HepG2 (cell line): ENCODE results near the gene STH. TPM values are rescaled to one million over a fixed set of nuclear protein-coding genes. Genes with fewer than 3 reads are reported as not detected.

ENCODE experiments used
- ATAC-seq: fragments of 200-7000 bp; cut with Tn5 transposase; 3 replicates; pipeline ENCODE4 v1.9.1; 2020; ENCODE audit warnings: mild to moderate bottlenecking, moderate library complexity
- BruUV-seq: library from RNA; stranded (reverse); fragments of 400-500 nt; replicated peaks from 2 replicates; lab custom pipeline; 2021; lab: Mats Ljungman, UMichigan
- CTCF ChIA-PET: fragments of 300-600 bp; formaldehyde crosslinking; extraction: SDS; loops from one replicate; lab custom pipeline; 2021; ENCODE audit warnings: low total read pairs, inconsistent platforms, low intra/inter-chr PET ratio; lab: Yijun Ruan, JAX
- POLR2A ChIA-PET: fragments of 350-600 bp; sonication (Branson Sonifier 250); formaldehyde crosslinking; loops from one replicate; lab custom pipeline; 2020; ENCODE audit warnings: antibody characterized with exemption, inconsistent platforms; lab: Yijun Ruan, JAX
- DNase-seq: peaks from one replicate; pipeline ENCODE4 v3.0.0-alpha.2; 2015; ENCODE audit warnings: low spot score
- FAIRE-seq: peaks from 3 replicates; lab custom pipeline; 2011; peaks lifted over from hg19 to GRCh38; lab: Jason Lieb, UNC
- H2AFZ ChIP-seq: one replicate; pipeline ENCODE4 v1.6.1; 2011; ENCODE audit warnings: low read length, inconsistent platforms
- H3K27ac ChIP-seq: fragments of 300-600 bp; 3 replicates; pipeline ENCODE4 v1.8.0; 2011; ENCODE audit warnings: mixed run types, mild to moderate bottlenecking, mixed read lengths, low read length, inconsistent platforms; ENCODE audit not compliant: insufficient read depth; ENCODE audit errors: extremely low read length
- H3K27me3 ChIP-seq, 2 experiments: fragments of 200-600 bp in 1 of 2; 2 replicates in 1 of 2; 3 replicates in 1 of 2; pipeline versions ENCODE4 v1.6.0 to v1.8.0; 2011; ENCODE audit warnings: low read length in 2 of 2, mild to moderate bottlenecking in 2 of 2, moderate library complexity in 2 of 2, inconsistent platforms in 1 of 2; ENCODE audit not compliant: insufficient read depth in 2 of 2, control insufficient read depth in 1 of 2
- H3K36me3 ChIP-seq, 2 experiments: fragments of 200-600 bp in 1 of 2; replicated peaks in 1 of 2; 2 replicates in 1 of 2; 3 replicates in 1 of 2; pipeline versions ENCODE4 v1.5.1 to v1.8.0; 2011; ENCODE audit warnings: low read length in 2 of 2, inconsistent platforms in 1 of 2; ENCODE audit not compliant: insufficient read depth in 2 of 2, control insufficient read depth in 1 of 2
- H3K4me1 ChIP-seq: 2 replicates; pipeline ENCODE4 v1.5.1; 2012; ENCODE audit warnings: low read length, inconsistent platforms; ENCODE audit not compliant: insufficient read depth
- H3K4me2 ChIP-seq: 2 replicates; pipeline ENCODE4 v1.6.0; 2011; ENCODE audit warnings: low read depth, low read length, inconsistent platforms
- H3K4me3 ChIP-seq, 3 experiments: fragments of 200-600 bp in 1 of 3; sonication (generic), shearing (Covaris generic) in 1 of 3; replicated peaks in 1 of 3; 2 replicates each; pipeline ENCODE4 v1.5.1; 2011 to 2016; ENCODE audit warnings: low read length in 3 of 3, inconsistent platforms in 2 of 3, low read depth in 2 of 3, mild to moderate bottlenecking in 2 of 3, control low read depth in 1 of 3, mixed read lengths in 1 of 3; ENCODE audit not compliant: insufficient read depth in 1 of 3
- H3K79me2 ChIP-seq: one replicate; pipeline ENCODE4 v1.6.1; 2011; ENCODE audit warnings: low read length, inconsistent platforms; ENCODE audit not compliant: insufficient read depth
- H3K9ac ChIP-seq: 2 replicates; pipeline ENCODE4 v1.6.0; 2011; ENCODE audit warnings: mild to moderate bottlenecking, low read depth, low read length, inconsistent platforms; ENCODE audit not compliant: insufficient read depth
- H3K9me3 ChIP-seq: 2 replicates; pipeline ENCODE4 v1.5.1; 2012; ENCODE audit warnings: mild to moderate bottlenecking, low read length
- H4K20me1 ChIP-seq: 2 replicates; pipeline ENCODE4 v1.6.0; 2011; ENCODE audit warnings: inconsistent platforms, mild to moderate bottlenecking, low read length, moderate library complexity; ENCODE audit not compliant: insufficient read depth
- WGBS: methylation state at CpG from one replicate; pipeline ENCODE4 v1.1.6; 2017; ENCODE audit warnings: low lambda C conversion rate; 5-methylcytosine and 5-hydroxymethylcytosine counted together
- in situ Hi-C: cut with HindIII; loops from 2 replicates; pipeline ENCODE4 v1.10.0; 2017; ENCODE audit warnings: low pct_unique_long_range_greater_than_20kb; ENCODE audit not compliant: extremely low pct_ligation_motif_present
- intact Hi-C: fragments of 100-400 bp; cut with micrococcal nuclease; formaldehyde crosslinking; loops from one replicate; pipeline ENCODE4 v1.10.0; 2022; ENCODE audit not compliant: unreplicated experiment
- polyA plus RNA-seq, 8 experiments: library from polyadenylated mRNA; depleted of rRNA in 3 of 8; stranded (reverse) in 7 of 8; unstranded in 1 of 8; fragments of >200 nt; fragmentation: Illumina TruSeq in 4 of 8; extraction: Trizol in 4 of 8; gene quantifications; 2 replicates each; pipeline versions ENCODE4 v1.2.1 to v1.2.3, GENCODE V29; 2011 to 2016; ENCODE audit warnings: low read depth in 4 of 8, missing spikeins in 1 of 8, mixed read lengths in 1 of 8; ENCODE audit not compliant: insufficient read depth in 1 of 8
- total RNA-seq, 5 experiments: library from RNA; depleted of rRNA; stranded (reverse); fragments of >200 nt; fragmentation: Illumina TruSeq; extraction: Trizol; gene quantifications; 2 replicates each; pipeline ENCODE4 v1.2.3, GENCODE V29; 2016; ENCODE audit warnings: low read depth in 1 of 5
- TF ChIP-seq, protein P1 (sequence below): sonication (generic); formaldehyde crosslinking; IDR thresholded peaks from 2 replicates; pipeline ENCODE4 v1.8.0; 2022; ENCODE audit warnings: mild to moderate bottlenecking, missing genetic modification reagents
- TF ChIP-seq, protein P2 (sequence below): sonication (generic); formaldehyde crosslinking; IDR thresholded peaks from 2 replicates; pipeline ENCODE4 v1.4.0; 2020; ENCODE audit warnings: mild to moderate bottlenecking, missing genetic modification reagents
- TF ChIP-seq, protein P3 (sequence below): sonication (generic); formaldehyde crosslinking; IDR thresholded peaks from 2 replicates; pipeline ENCODE4 v1.5.1; 2020; ENCODE audit warnings: mild to moderate bottlenecking, missing genetic modification reagents

The STH gene
- total and polyA plus RNA-seq, 2 of the 13 experiments (the other 11 are each of a cell fraction or from before 2014, with no cell fraction given) = not detected

DNA sequence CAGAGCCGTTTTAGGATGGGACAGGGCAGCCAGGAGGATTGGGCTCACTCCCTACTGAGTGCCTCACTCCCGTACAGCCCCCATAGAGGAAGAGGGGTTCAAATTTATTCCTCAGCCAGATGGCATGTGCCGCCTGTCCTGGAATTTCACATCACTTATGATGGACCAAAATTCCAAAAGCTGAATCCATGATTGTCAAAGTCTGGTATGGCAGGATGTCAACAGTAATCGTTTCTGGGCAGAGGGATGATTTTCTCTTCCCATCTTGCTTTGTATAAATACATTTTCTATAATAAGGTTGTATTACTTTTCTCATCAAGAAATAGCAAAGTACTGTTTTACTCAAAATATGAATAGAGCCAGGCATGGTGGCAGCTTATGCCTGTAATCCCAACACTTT lies 38.7 kb upstream of the STH start:
- Histone ChIP-seq H3K36me3 (no peaks in the 10 kb centered on the region), H3K4me3 (no peak overlapping the region), H4K20me1 (no peaks in the 10 kb centered on the region), H3K27ac (no peak overlapping the region), H3K9me3 (no peaks in the 10 kb centered on the region), H3K79me2 (no peaks in the 10 kb centered on the region), H3K27me3 (peaks cover 0 to 2% of the 10 kb centered on the region in 2 experiments; a peak in 1 of 5 replicates), H3K9ac (no peak overlapping the region), H3K4me1 (no peaks in the 10 kb centered on the region)
- FAIRE-seq (no peak), DNase-seq (no peak)
- no TSS peak for BruUV-seq
- WGBS = 55% methylated on average over 4 of the region's 4 CpGs
- ChIA-PET POLR2A (no interaction called here), CTCF (no interaction called here)
- in situ Hi-C loops = no loop called here
- TF ChIP-seq, protein P1, sequence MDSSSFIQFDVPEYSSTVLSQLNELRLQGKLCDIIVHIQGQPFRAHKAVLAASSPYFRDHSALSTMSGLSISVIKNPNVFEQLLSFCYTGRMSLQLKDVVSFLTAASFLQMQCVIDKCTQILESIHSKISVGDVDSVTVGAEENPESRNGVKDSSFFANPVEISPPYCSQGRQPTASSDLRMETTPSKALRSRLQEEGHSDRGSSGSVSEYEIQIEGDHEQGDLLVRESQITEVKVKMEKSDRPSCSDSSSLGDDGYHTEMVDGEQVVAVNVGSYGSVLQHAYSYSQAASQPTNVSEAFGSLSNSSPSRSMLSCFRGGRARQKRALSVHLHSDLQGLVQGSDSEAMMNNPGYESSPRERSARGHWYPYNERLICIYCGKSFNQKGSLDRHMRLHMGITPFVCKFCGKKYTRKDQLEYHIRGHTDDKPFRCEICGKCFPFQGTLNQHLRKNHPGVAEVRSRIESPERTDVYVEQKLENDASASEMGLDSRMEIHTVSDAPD (CRISPR knock-in tag) = no peak
- TF ChIP-seq, all 625 proteins: peak for 0
- intact Hi-C loops = no loop called here
- ATAC-seq = no peak
- Histone ChIP-seq H3K4me2 (no peak overlapping the region), H2AFZ (no peak overlapping the region)

DNA sequence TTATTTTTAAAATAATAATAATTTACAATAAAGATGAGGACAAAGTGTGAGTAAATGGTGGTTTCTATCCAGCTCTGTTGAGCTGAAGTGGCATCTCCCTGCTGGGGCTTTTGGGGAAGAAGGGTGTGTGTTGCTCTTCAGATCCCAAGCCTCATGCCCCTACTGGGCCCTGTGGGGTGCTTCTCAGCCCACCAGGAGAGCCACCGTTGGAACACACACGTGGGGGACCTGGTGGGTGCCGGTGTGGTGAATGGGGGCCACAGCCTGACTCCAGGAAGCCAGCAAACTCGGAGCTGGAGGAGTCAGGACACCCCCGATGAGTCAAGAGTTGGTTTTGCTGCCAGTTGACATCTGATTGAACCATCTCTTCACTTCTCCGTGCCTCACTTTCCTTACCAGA lies 37.8 kb upstream of the STH start:
- Histone ChIP-seq H3K9ac (no peak overlapping the region), H4K20me1 (no peaks in the 10 kb centered on the region), H2AFZ (no peak overlapping the region), H3K4me2 (no peak overlapping the region), H3K4me3 (no peak overlapping the region), H3K27ac (no peak overlapping the region), H3K4me1 (no peaks in the 10 kb centered on the region), H3K79me2 (no peaks in the 10 kb centered on the region), H3K9me3 (no peaks in the 10 kb centered on the region), H3K27me3 (peaks cover 0 to 2% of the 10 kb centered on the region in 2 experiments; a peak in 1 of 5 replicates), H3K36me3 (no peaks in the 10 kb centered on the region)
- no peak for ATAC-seq
- no peak for FAIRE-seq
- no TSS peak for BruUV-seq
- DNase-seq = no peak
- ChIA-PET CTCF (no interaction called here), POLR2A (no interaction called here)
- in situ Hi-C loops = no loop called here
- WGBS = 48% methylated on average over 6 of the region's 6 CpGs
- TF ChIP-seq, protein P2, sequence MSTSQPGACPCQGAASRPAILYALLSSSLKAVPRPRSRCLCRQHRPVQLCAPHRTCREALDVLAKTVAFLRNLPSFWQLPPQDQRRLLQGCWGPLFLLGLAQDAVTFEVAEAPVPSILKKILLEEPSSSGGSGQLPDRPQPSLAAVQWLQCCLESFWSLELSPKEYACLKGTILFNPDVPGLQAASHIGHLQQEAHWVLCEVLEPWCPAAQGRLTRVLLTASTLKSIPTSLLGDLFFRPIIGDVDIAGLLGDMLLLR = no peak
- TF ChIP-seq, protein P3, sequence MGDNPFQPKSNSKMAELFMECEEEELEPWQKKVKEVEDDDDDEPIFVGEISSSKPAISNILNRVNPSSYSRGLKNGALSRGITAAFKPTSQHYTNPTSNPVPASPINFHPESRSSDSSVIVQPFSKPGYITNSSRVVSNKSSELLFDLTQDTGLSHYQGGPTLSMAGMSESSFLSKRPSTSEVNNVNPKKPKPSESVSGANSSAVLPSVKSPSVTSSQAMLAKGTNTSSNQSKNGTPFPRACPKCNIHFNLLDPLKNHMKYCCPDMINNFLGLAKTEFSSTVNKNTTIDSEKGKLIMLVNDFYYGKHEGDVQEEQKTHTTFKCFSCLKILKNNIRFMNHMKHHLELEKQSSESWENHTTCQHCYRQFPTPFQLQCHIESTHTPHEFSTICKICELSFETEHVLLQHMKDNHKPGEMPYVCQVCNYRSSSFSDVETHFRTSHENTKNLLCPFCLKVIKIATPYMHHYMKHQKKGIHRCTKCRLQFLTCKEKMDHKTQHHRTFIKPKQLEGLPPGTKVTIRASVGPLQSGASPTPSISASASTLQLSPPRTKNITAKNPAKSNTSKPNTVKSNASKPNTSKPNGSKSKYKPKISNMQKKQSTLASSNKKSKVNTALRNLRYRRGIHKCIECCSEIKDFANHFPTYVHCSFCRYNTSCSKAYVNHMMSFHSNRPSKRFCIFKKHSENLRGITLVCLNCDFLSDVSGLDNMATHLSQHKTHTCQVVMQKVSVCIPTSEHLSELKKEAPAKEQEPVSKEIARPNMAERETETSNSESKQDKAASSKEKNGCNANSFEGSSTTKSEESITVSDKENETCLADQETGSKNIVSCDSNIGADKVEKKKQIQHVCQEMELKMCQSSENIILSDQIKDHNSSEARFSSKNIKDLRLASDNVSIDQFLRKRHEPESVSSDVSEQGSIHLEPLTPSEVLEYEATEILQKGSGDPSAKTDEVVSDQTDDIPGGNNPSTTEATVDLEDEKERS (CRISPR knock-in tag) = no peak
- intact Hi-C loops = no loop called here
